PC-3 (cell line): ENCODE measurements around the gene SLC13A3. TPM values are rescaled to one million over a fixed set of nuclear protein-coding genes. Genes with fewer than 3 reads are reported as not detected.

ENCODE experiments used
- ATAC-seq: fragments of 200-7000 bp; cut with Tn5 transposase; 2 replicates; pipeline ENCODE4 v1.9.1; 2020; ENCODE audit warnings: mild to moderate bottlenecking, moderate library complexity
- BruUV-seq: library from RNA; stranded (reverse); fragments of 400-500 nt; replicated peaks from 2 replicates; lab custom pipeline; 2021; lab: Mats Ljungman, UMichigan
- CTCF ChIA-PET: fragments of 300-600 bp; sonication (Branson Sonifier 250); formaldehyde crosslinking; loops from one replicate; lab custom pipeline; 2022; ENCODE audit warnings: antibody characterized with exemption; lab: Charles Lee
- POLR2A ChIA-PET: fragments of 300-600 bp; sonication (Branson Sonifier 250); formaldehyde crosslinking; loops from one replicate; lab custom pipeline; 2022; ENCODE audit warnings: antibody characterized with exemption; ENCODE audit not compliant: unreplicated experiment; lab: Charles Lee
- DNase-seq: peaks from one replicate; pipeline ENCODE4 v3.0.0-alpha.2; 2015
- H2AFZ ChIP-seq: fragments of 300-600 bp; sonication (generic); 2 replicates; pipeline ENCODE4 v1.6.0; 2016; ENCODE audit warnings: antibody characterized with exemption, low read length
- H3F3A ChIP-seq: fragments of 300-600 bp; sonication (generic); one replicate; pipeline ENCODE4 v1.6.0; 2017; ENCODE audit warnings: antibody characterized with exemption, low read length, control low read depth, mild to moderate bottlenecking; ENCODE audit not compliant: unreplicated experiment
- H3K27ac ChIP-seq: fragments of 300-600 bp; sonication (generic); 2 replicates; pipeline ENCODE4 v1.5.1; 2016; ENCODE audit warnings: mild to moderate bottlenecking, low read length
- H3K27me3 ChIP-seq: fragments of 300-600 bp; sonication (generic); 2 replicates; pipeline ENCODE4 v1.6.1; 2016; ENCODE audit warnings: low read length, mixed read lengths
- H3K36me3 ChIP-seq: fragments of 300-600 bp; sonication (generic); 2 replicates; pipeline ENCODE4 v1.6.1; 2016; ENCODE audit warnings: low read depth, mixed run types, low read length, mixed read lengths
- H3K4me1 ChIP-seq: fragments of 300-600 bp; sonication (generic); 2 replicates; pipeline ENCODE4 v1.5.1; 2016; ENCODE audit warnings: low read length; ENCODE audit not compliant: insufficient read depth
- H3K4me2 ChIP-seq: fragments of 300-600 bp; sonication (generic); 2 replicates; pipeline ENCODE4 v1.6.0; 2016; ENCODE audit warnings: low read length
- H3K4me3 ChIP-seq: fragments of 300-600 bp; sonication (generic); 2 replicates; pipeline ENCODE4 v1.5.1; 2016; ENCODE audit warnings: mild to moderate bottlenecking, low read length, mixed read lengths
- H3K79me2 ChIP-seq: fragments of 300-600 bp; sonication (generic); 2 replicates; pipeline ENCODE4 v1.6.1; 2017; ENCODE audit warnings: low read length, mixed read lengths
- H3K9ac ChIP-seq: fragments of 300-600 bp; sonication (generic); 2 replicates; pipeline ENCODE4 v1.6.0; 2016; ENCODE audit warnings: mild to moderate bottlenecking, low read length
- H3K9me2 ChIP-seq: fragments of 300-600 bp; sonication (generic); replicated peaks from 2 replicates; pipeline ENCODE4 v1.6.1; 2016; ENCODE audit warnings: mixed run types, low read length, mixed read lengths
- H3K9me3 ChIP-seq: fragments of 300-600 bp; sonication (generic); 2 replicates; pipeline ENCODE4 v1.6.1; 2016; ENCODE audit warnings: low read length, mixed read lengths
- H4K20me1 ChIP-seq: fragments of 300-600 bp; sonication (generic); 2 replicates; pipeline ENCODE4 v1.6.1; 2016; ENCODE audit warnings: low read length, mixed read lengths
- EZH2 ChIP-seq: fragments of 300-600 bp; sonication (generic); IDR thresholded peaks from one replicate; pipeline ENCODE4 v1.6.1; 2017; ENCODE audit warnings: antibody characterized with exemption, mild to moderate bottlenecking, low read length; ENCODE audit not compliant: unreplicated experiment
- EZH2phosphoT487 ChIP-seq: fragments of 300-600 bp; sonication (generic); IDR thresholded peaks from 2 replicates; pipeline ENCODE4 v1.6.1; 2018; ENCODE audit warnings: mild to moderate bottlenecking, antibody characterized with exemption, low read length, borderline replicate concordance
- intact Hi-C: fragments of 100-400 bp; cut with micrococcal nuclease; formaldehyde crosslinking; loops from 2 replicates; pipeline ENCODE4 v1.9.0; 2023
- total RNA-seq: library from RNA; depleted of rRNA; stranded (reverse); fragments of >200 nt; gene quantifications from 2 replicates; pipeline ENCODE4 v1.2.3, GENCODE V29; 2014
- TF ChIP-seq, protein P1 (sequence below): fragments of 300-600 bp; sonication (generic); conservative IDR thresholded peaks from 2 replicates; pipeline ENCODE4 v1.5.1; 2017; ENCODE audit warnings: antibody characterized with exemption, low read depth, mild to moderate bottlenecking, low read length

Gene SLC13A3
- total RNA-seq, 1 experiment from 2014 or later, result not detected

- ChIA-PET POLR2A (no interaction called here), CTCF (no interaction called here)
- Histone ChIP-seq H3K4me3 (no peak overlapping the region), H2AFZ (no peak overlapping the region), H3K4me2 (no peak overlapping the region), H3K27me3 (no peaks in the 10 kb centered on the region), H3K9ac (no peak overlapping the region), H3K4me1 (peaks cover 13% of the 10 kb centered on the region; the same call in 1 of the 2 replicates), H3K27ac (no peak overlapping the region), H3K9me3 (no peaks in the 10 kb centered on the region), H3F3A (no peaks in the 10 kb centered on the region), H4K20me1 (peaks cover 20% of the 10 kb centered on the region), H3K79me2 (peaks cover 42% of the 10 kb centered on the region), H3K36me3 (peaks cover 18% of the 10 kb centered on the region), H3K9me2 (no peaks in the 10 kb centered on the region)
- no TSS peak for BruUV-seq
- no peak for DNase-seq
- intact Hi-C loops, result no loop called here
- TF ChIP-seq EZH2phosphoT487 (no peak), EZH2 (no peak)
- TF ChIP-seq, protein P1, sequence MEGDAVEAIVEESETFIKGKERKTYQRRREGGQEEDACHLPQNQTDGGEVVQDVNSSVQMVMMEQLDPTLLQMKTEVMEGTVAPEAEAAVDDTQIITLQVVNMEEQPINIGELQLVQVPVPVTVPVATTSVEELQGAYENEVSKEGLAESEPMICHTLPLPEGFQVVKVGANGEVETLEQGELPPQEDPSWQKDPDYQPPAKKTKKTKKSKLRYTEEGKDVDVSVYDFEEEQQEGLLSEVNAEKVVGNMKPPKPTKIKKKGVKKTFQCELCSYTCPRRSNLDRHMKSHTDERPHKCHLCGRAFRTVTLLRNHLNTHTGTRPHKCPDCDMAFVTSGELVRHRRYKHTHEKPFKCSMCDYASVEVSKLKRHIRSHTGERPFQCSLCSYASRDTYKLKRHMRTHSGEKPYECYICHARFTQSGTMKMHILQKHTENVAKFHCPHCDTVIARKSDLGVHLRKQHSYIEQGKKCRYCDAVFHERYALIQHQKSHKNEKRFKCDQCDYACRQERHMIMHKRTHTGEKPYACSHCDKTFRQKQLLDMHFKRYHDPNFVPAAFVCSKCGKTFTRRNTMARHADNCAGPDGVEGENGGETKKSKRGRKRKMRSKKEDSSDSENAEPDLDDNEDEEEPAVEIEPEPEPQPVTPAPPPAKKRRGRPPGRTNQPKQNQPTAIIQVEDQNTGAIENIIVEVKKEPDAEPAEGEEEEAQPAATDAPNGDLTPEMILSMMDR, result no peak
- ATAC-seq, result no peak
These were observed 32.3 kb upstream of the SLC13A3 start for GRCh38 chr20:46683668-46683938.

DNA sequence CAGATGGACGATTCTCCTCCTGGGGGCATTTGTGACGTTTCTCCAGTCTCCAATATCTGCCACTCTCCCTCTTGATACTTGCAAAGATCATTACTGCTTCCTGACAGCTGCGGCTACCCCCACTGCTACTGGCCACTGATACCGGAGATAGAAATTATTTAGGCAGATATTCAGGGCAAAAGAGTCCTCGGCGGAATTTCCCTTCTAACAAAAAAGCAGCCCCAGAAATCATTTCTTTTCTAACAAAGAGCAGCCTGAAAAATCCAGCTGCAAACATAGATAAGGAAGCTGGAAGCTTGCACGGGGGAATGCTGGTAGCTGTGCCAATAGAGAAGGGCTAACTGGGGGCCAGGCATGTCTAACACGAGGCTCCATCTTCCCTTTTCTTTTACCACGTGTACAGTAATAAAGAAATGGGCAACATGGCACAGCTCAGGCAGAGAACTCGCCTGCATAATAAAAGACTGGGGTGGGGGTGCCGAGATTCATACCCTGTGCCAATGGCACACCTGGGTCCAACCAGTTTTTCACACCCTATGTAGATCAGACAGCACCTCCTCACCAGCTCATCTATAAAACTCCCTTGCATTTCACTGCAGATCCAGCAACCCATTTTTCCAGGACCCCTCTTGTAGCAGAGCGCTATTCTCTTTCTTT is 31.9 kb upstream of the SLC13A3 start:
- TF ChIP-seq, protein P1, result no peak
- no peak for TF ChIP-seq EZH2phosphoT487
- ATAC-seq (no peak), DNase-seq (no peak)
- H3K27me3 ChIP-seq, result no peaks in the 10 kb centered on the region
- no TSS peak for BruUV-seq
- peaks cover 18% of the 10 kb centered on the region for H3K36me3 ChIP-seq
- H3K4me1 ChIP-seq, result peaks cover 11% of the 10 kb centered on the region; the same call in 1 of the 2 replicates
- H3K9me3 ChIP-seq, result no peaks in the 10 kb centered on the region
- no peak overlapping the region for H3K9ac ChIP-seq
- ChIA-PET POLR2A (no interaction called here), CTCF (no interaction called here)
- no peaks in the 10 kb centered on the region for H3K9me2 ChIP-seq
- H3F3A ChIP-seq, result no peaks in the 10 kb centered on the region
- H3K27ac ChIP-seq, result no peak overlapping the region
- peaks cover 37% of the 10 kb centered on the region for H3K79me2 ChIP-seq
- H2AFZ ChIP-seq, result no peak overlapping the region
- no peak overlapping the region for H3K4me3 ChIP-seq
- H3K4me2 ChIP-seq, result no peak overlapping the region
- intact Hi-C loops, result no loop called here
- peaks cover 16% of the 10 kb centered on the region for H4K20me1 ChIP-seq

DNA sequence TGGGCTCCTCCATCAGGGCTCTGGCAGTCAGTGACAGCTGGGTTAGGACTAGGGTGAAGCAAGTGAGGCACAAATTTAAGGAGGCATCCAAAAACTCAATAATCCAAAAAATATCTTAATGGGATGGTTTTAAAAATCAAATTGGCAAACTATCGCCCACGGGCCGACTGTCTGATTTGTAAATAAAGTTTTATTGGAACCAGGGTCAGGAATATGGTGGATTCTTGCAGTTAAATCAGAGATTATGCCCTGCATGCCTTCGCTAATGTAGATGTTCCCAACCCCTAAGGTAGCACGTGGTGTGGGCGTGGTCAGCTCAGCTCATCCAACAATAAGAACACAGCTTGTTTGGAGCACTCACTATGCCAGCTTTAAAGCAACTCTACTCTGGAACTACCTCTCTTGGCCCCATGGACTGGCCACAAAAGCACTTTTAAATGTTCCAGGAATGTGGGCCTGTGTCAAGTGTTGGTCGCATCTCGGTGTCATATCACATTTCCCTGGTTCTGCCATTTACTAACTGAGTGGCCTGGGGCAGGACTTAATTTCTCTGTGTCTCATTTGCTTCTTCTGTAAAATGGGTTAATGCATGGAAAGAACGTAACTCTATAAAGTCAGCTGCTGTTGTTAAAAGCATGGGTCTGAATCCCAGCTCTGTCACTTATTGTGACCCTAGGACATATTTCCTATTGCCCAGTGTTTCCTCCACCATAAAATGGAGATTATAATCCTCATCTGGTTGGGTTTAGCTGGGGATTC is 31.0 kb upstream of the SLC13A3 start:
- Histone ChIP-seq H3K4me2 (no peak overlapping the region), H3K9ac (no peak overlapping the region)
- intact Hi-C loops, result no loop called here

More for the DNA sequence above, 31.0 kb upstream of the SLC13A3 start:
- CTCF ChIA-PET, result no interaction called here
- Histone ChIP-seq H4K20me1 (peaks cover 7% of the 10 kb centered on the region; the same call in 1 of the 2 replicates), H3K4me3 (no peak overlapping the region), H3K4me1 (0 out of 2 replicates have a peak, but pooled peaks cover 2% of the 10 kb centered on the region), H3K9me3 (no peaks in the 10 kb centered on the region), H2AFZ (no peak overlapping the region), H3K27ac (no peak overlapping the region), H3K36me3 (peaks cover 18% of the 10 kb centered on the region), H3K27me3 (no peaks in the 10 kb centered on the region), H3K9me2 (no peaks in the 10 kb centered on the region), H3K79me2 (peaks cover 28% of the 10 kb centered on the region), H3F3A (no peaks in the 10 kb centered on the region)
- TF ChIP-seq EZH2 (no peak), EZH2phosphoT487 (no peak)
- TF ChIP-seq, protein P1, result no peak
- ATAC-seq (no peak), DNase-seq (no peak)
- POLR2A ChIA-PET, result interaction anchor here (0.6 kb wide), 1 partner anchor 912 kb away, joined by 5 read pairs; no protein-coding TSS in a partner anchor
- no TSS peak for BruUV-seq
